Ovary (tissue), 9 donors: Measurements from ENCODE around the gene IQSEC3. TPM values are rescaled to one million over a fixed set of nuclear protein-coding genes. Genes with fewer than 3 reads are reported as not detected.

Source experiments
- DNase-seq, 5 donors: peaks; one replicate each; pipeline ENCODE4 v3.0.0-alpha.2; 2019 to 2020
- H3K27ac ChIP-seq, 2 donors: fragments of 200-600 bp; one replicate each; pipeline versions ENCODE4 v1.5.1 to v1.8.0; 2019 to 2022
- H3K27me3 ChIP-seq: fragments of 200-600 bp; one replicate; pipeline ENCODE4 v1.8.0; 2022
- H3K36me3 ChIP-seq: fragments of 200-600 bp; sonication (generic); one replicate; pipeline ENCODE4 v1.5.1; 2019
- H3K4me1 ChIP-seq: one replicate; pipeline ENCODE4 v1.8.1; 2013; ENCODE audit warnings: mild to moderate bottlenecking, moderate library complexity; ENCODE audit not compliant: insufficient read depth
- H3K4me3 ChIP-seq: fragments of 200-600 bp; sonication (generic); one replicate; pipeline ENCODE4 v1.5.1; 2017
- H3K9me3 ChIP-seq, 2 donors: fragments of 200-600 bp in 1 of 2; sonication (generic) in 1 of 2; one replicate each; pipeline versions ENCODE4 v1.5.1 to v1.8.1; 2013 to 2019; ENCODE audit warnings: mild to moderate bottlenecking in 1 of 2, moderate library complexity in 1 of 2
- CTCF ChIP-seq, 3 donors: fragments of 450-650 bp in 2 of 3; fragments of 200-600 bp in 1 of 3; IDR thresholded peaks; one replicate each; pipeline versions ENCODE4 v1.5.1 to v1.8.0; 2016 to 2022; ENCODE audit warnings: antibody characterized with exemption in 3 of 3, mild to moderate bottlenecking in 1 of 3
- EP300 ChIP-seq: sonication (generic); formaldehyde crosslinking; IDR thresholded peaks from one replicate; pipeline ENCODE4 v1.6.1; 2017; ENCODE audit warnings: antibody characterized with exemption
- POLR2A ChIP-seq: fragments of 450-650 bp; IDR thresholded peaks from one replicate; pipeline ENCODE4 v1.6.1; 2017; ENCODE audit warnings: antibody characterized with exemption, mild to moderate bottlenecking, moderate library complexity
- WGBS, 3 donors: extraction: QIAGEN DNeasy Blood & Tissue Kit in 1 of 3; methylation state at CpG; one replicate each; pipeline versions ENCODE4 v1.1.5 to v1.1.7; 2013 to 2017; 5-methylcytosine and 5-hydroxymethylcytosine counted together
- intact Hi-C, 4 donors: fragments of 100-400 bp; cut with DNase I; formaldehyde crosslinking; loops; one replicate each; pipeline versions ENCODE4 v1.11.0 to v1.15.1; 2022 to 2023
- polyA plus RNA-seq, 2 donors: library from polyadenylated mRNA; stranded (reverse); fragments of 200-250 nt in 1 of 2; fragments of 350-450 nt in 1 of 2; fragmentation: Illumina TruSeq in 1 of 2; extraction: RNeasy Lipid Tissue Mini Kit (QIAGEN cat#74804) in 1 of 2; gene quantifications; one replicate each; pipeline ENCODE4 v1.2.3, GENCODE V29; 2013 to 2014
- total RNA-seq, 7 donors: library from RNA; depleted of rRNA in 2 of 7; stranded (reverse); fragments of >200 nt in 2 of 7; fragmentation: NEBNext Ultra II Directional in 3 of 7; extraction: Animal tissue kit (Norgen Biotek cat#: 25700) in 3 of 7; gene quantifications; one replicate each; pipeline versions ENCODE4 v1.1.0 to v1.2.4, GENCODE V29; 2016 to 2023
- donor health status: DM: no; HTN: no; CAD: no; lungs with moderate emphysema.
- donor health status: DM: no; HTN: no; CAD: no.
- donor health status: Bipolar disorder and iron deficiency.
- donor health status: DM: yes; HTN: yes; CAD: no.
- donor health status: DM: no; HTN: no; CAD: no.
- donor health status: DM: yes; HTN: yes; CAD: no.

Gene IQSEC3
- total and polyA plus RNA-seq, 9 donors = 0.88 to 10.0 (median 3.0) TPM

GRCh38 chr12:207804-208203 is 141.2 kb downstream of the IQSEC3 start:
- TF ChIP-seq CTCF (IDR thresholded peaks at IDR 0.05) (no peak), EP300 (no peak), POLR2A (no peak)
- WGBS, 3 donors = 83 to 95% (median 84%) methylated on average over 10 of the region's 10 CpGs
- peaks cover 5% of the 10 kb centered on the region for H3K4me1 ChIP-seq
- DNase-seq = no peak
- no peak overlapping the region for H3K27ac ChIP-seq
- no peaks in the 10 kb centered on the region for H3K27me3 ChIP-seq
- intact Hi-C loops = no loop called here
- no peak overlapping the region for H3K4me3 ChIP-seq
- H3K36me3 ChIP-seq = no peaks in the 10 kb centered on the region
- no peaks in the 10 kb centered on the region for H3K9me3 ChIP-seq

DNA sequence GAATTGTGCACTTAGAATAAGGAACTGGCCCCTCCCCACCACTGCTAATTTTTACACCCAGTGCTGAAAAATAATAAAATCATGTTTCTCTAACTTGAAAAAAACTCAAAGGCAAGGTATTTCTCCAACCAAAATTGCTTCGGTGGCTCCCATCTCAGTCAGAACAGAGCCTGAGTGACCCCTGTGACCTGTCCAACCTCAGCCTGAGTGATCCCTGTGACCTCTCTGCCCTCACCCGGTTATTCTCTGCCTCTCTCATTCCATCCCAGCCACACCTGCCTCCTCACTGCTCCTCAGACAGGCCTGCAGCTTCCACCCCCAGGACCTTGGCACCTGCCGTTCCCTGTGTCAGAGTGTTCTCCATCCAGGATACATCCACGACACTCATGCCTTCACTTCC is 142.2 kb downstream of the IQSEC3 start:
- DNase-seq = no peak
- WGBS, 3 donors = 67 to 76% (median 73%) methylated on average over 4 of the region's 4 CpGs

GRCh38 chr12:209246-209645 is 142.7 kb downstream of the IQSEC3 start:
- no peak overlapping the region for H3K4me3 ChIP-seq
- intact Hi-C loops = no loop called here
- peaks cover under 1% of the 10 kb centered on the region for H3K4me1 ChIP-seq
- TF ChIP-seq POLR2A (no peak), EP300 (no peak), CTCF (IDR thresholded peaks at IDR 0.05) (no peak)
- no peak for DNase-seq
- WGBS, 3 donors = 74 to 89% (median 88%) methylated on average over 15 of the region's 15 CpGs
- no peaks in the 10 kb centered on the region for H3K9me3 ChIP-seq
- H3K36me3 ChIP-seq = no peaks in the 10 kb centered on the region
- no peaks in the 10 kb centered on the region for H3K27me3 ChIP-seq
- H3K27ac ChIP-seq = no peak overlapping the region

More for the DNA sequence above, 142.2 kb downstream of the IQSEC3 start:
- TF ChIP-seq POLR2A (no peak), CTCF (IDR thresholded peaks at IDR 0.05) (no peak), EP300 (no peak)
- H3K4me1 ChIP-seq = peaks cover 5% of the 10 kb centered on the region
- no peaks in the 10 kb centered on the region for H3K9me3 ChIP-seq
- no peaks in the 10 kb centered on the region for H3K27me3 ChIP-seq
- no peaks in the 10 kb centered on the region for H3K36me3 ChIP-seq
- intact Hi-C loops = no loop called here
- no peak overlapping the region for H3K27ac ChIP-seq
- no peak overlapping the region for H3K4me3 ChIP-seq

- Histone ChIP-seq H3K4me1 (no peaks in the 10 kb centered on the region), H3K27ac (no peak overlapping the region), H3K36me3 (no peaks in the 10 kb centered on the region), H3K4me3 (no peak overlapping the region), H3K27me3 (no peaks in the 10 kb centered on the region), H3K9me3 (no peaks in the 10 kb centered on the region)
- intact Hi-C loops = no loop called here
- WGBS, 3 donors = 94 to 96% (median 95%) methylated on average over 12 of the region's 12 CpGs
- no peak for DNase-seq
- TF ChIP-seq EP300 (no peak), POLR2A (no peak), CTCF (IDR thresholded peaks at IDR 0.05) (no peak)
Measured at GRCh38 chr12:209851-210250, 143.3 kb downstream of the IQSEC3 start.
